ENCODE results near the gene MAGEL2. TPM values are rescaled to one million over a fixed set of nuclear protein-coding genes. Genes with fewer than 3 reads are reported as not detected.

MAGEL2 gene
- total RNA-seq, 2 donors from 2014 or later, result 0.82 to 3.1 TPM

GRCh38 chr15:23645371-23646164 is 2.1 kb downstream of the MAGEL2 start:
- Histone ChIP-seq H3K36me3 (no peaks in the 10 kb centered on the region), H3K9me3 (no peaks in the 10 kb centered on the region), H3K4me3 (no peak overlapping the region), H3K4me1 (replicated peaks) (no peaks in the 10 kb centered on the region), H3K27me3 (replicated peaks; ENCODE audit: insufficient read depth) (no peaks in the 10 kb centered on the region), H3K27ac (no peak overlapping the region)
- intact Hi-C loops (cut with DNase I), result loop anchor here (10.0 kb wide), 1 partner anchor 229 kb away; no protein-coding TSS in a partner anchor
- TF ChIP-seq POLR2A (IDR thresholded peaks at IDR 0.05) (no peak), POLR2AphosphoS5 (IDR thresholded peaks at IDR 0.05) (no peak)
- TF ChIP-seq, protein P1, sequence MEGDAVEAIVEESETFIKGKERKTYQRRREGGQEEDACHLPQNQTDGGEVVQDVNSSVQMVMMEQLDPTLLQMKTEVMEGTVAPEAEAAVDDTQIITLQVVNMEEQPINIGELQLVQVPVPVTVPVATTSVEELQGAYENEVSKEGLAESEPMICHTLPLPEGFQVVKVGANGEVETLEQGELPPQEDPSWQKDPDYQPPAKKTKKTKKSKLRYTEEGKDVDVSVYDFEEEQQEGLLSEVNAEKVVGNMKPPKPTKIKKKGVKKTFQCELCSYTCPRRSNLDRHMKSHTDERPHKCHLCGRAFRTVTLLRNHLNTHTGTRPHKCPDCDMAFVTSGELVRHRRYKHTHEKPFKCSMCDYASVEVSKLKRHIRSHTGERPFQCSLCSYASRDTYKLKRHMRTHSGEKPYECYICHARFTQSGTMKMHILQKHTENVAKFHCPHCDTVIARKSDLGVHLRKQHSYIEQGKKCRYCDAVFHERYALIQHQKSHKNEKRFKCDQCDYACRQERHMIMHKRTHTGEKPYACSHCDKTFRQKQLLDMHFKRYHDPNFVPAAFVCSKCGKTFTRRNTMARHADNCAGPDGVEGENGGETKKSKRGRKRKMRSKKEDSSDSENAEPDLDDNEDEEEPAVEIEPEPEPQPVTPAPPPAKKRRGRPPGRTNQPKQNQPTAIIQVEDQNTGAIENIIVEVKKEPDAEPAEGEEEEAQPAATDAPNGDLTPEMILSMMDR (IDR thresholded peaks at IDR 0.05), result no peak
- WGBS, result 90% methylated on average over 40 of the region's 40 CpGs
- no peak for DNase-seq (ENCODE audit: low spot score)

GRCh38 chr15:23644829-23645228 is 2.8 kb downstream of the MAGEL2 start:
- no peak overlapping the region for H3K27ac ChIP-seq
- no peak overlapping the region for H3K4me3 ChIP-seq
- no peaks in the 10 kb centered on the region for H3K36me3 ChIP-seq
- H3K9me3 ChIP-seq, result no peaks in the 10 kb centered on the region
- WGBS, result 89% methylated on average over 13 of the region's 13 CpGs
- H3K4me1 ChIP-seq (replicated peaks), result no peaks in the 10 kb centered on the region
- no peak for DNase-seq (ENCODE audit: low spot score)
- intact Hi-C loops (cut with DNase I), result loop anchor here (10.0 kb wide), 1 partner anchor 230 kb away; no protein-coding TSS in a partner anchor
- TF ChIP-seq POLR2A (IDR thresholded peaks at IDR 0.05) (no peak), POLR2AphosphoS5 (IDR thresholded peaks at IDR 0.05) (no peak)
- TF ChIP-seq, protein P1 (IDR thresholded peaks at IDR 0.05), result no peak
- no peaks in the 10 kb centered on the region for H3K27me3 ChIP-seq (replicated peaks; ENCODE audit: insufficient read depth)

- intact Hi-C loops (cut with DNase I), result loop anchor here (10.0 kb wide), 1 partner anchor 232 kb away; no protein-coding TSS in a partner anchor
- peak; percentile 32 for DNase-seq (ENCODE audit: low spot score)
- no peaks in the 10 kb centered on the region for H3K27me3 ChIP-seq (replicated peaks; ENCODE audit: insufficient read depth)
- WGBS, result 13% methylated on average over 13 of the region's 13 CpGs
- no peak overlapping the region for H3K27ac ChIP-seq
- no peaks in the 10 kb centered on the region for H3K4me1 ChIP-seq (replicated peaks)
- no peak overlapping the region for H3K4me3 ChIP-seq
- no peak for TF ChIP-seq POLR2A (IDR thresholded peaks at IDR 0.05)
- TF ChIP-seq POLR2AphosphoS5 (IDR thresholded peaks at IDR 0.05), result peak; percentile 8
- TF ChIP-seq, protein P1 (IDR thresholded peaks at IDR 0.05), result peak in 3 of 4 experiments; percentile 67 to 76 (median 73)
- no peaks in the 10 kb centered on the region for H3K9me3 ChIP-seq
- H3K36me3 ChIP-seq, result no peaks in the 10 kb centered on the region
These were observed 5.1 kb downstream of the MAGEL2 start for GRCh38 chr15:23642413-23643044.

GRCh38 chr15:23634181-23634580 is 13.5 kb downstream of the MAGEL2 start:
- 69% methylated on average over 8 of the region's 8 CpGs for WGBS

More at GRCh38 chr15:23634181-23634580, 13.5 kb downstream of the MAGEL2 start:
- Histone ChIP-seq H3K4me1 (replicated peaks) (no peaks in the 10 kb centered on the region), H3K36me3 (no peaks in the 10 kb centered on the region), H3K9me3 (no peaks in the 10 kb centered on the region), H3K4me3 (no peak overlapping the region), H3K27me3 (replicated peaks; ENCODE audit: insufficient read depth) (no peaks in the 10 kb centered on the region), H3K27ac (no peak overlapping the region)
- intact Hi-C loops (cut with DNase I), result no loop called here
- TF ChIP-seq, protein P1 (IDR thresholded peaks at IDR 0.05), result no peak
- TF ChIP-seq POLR2AphosphoS5 (IDR thresholded peaks at IDR 0.05) (no peak), POLR2A (IDR thresholded peaks at IDR 0.05) (no peak)
- DNase-seq (ENCODE audit: low spot score), result no peak

All from prostate gland (tissue), 2 donors.